22Rv1 (cell line): Measurements from ENCODE around the gene FBXO10.

Experiments used
- CTCF ChIP-seq: fragments of 450-650 bp; IDR thresholded peaks from 2 replicates; pipeline ENCODE4 v1.5.1; 2017; ENCODE audit warnings: mild to moderate bottlenecking
- ZFX ChIP-seq: fragments of 450-650 bp; IDR thresholded peaks from 2 replicates; pipeline ENCODE4 v1.6.1; 2017; ENCODE audit warnings: antibody characterized with exemption, borderline replicate concordance

- TF ChIP-seq ZFX (no peak), CTCF (no peak)
These were observed 32.1 kb upstream of the FBXO10 start for GRCh38 chr9:37608250-37608649.
